Esophagus squamous epithelium (tissue), 5 donors: ENCODE data around the gene PPP1R12A. TPM values are rescaled to one million over a fixed set of nuclear protein-coding genes. Genes with fewer than 3 reads are reported as not detected.

Experiments
- DNase-seq: peaks from one replicate; lab custom pipeline; 2025; lab: John Stamatoyannopoulos, UW
- H3K27ac ChIP-seq, 4 donors: fragments of 200-600 bp; sonication (generic); one replicate each; pipeline ENCODE4 v1.5.1; 2016 to 2019; ENCODE audit warnings: mild to moderate bottlenecking in 1 of 4
- H3K27me3 ChIP-seq, 4 donors: fragments of 200-600 bp; sonication (generic); 1 replicate in 3 of 4; 2 replicates in 1 of 4; pipeline versions ENCODE4 v1.5.1 to v1.6.0; 2017 to 2021; ENCODE audit warnings: antibody characterized with exemption in 1 of 4
- H3K36me3 ChIP-seq, 3 donors: fragments of 200-600 bp; sonication (generic); one replicate each; pipeline ENCODE4 v1.5.1; 2016 to 2019
- H3K4me1 ChIP-seq, 3 donors: fragments of 200-600 bp; sonication (generic); one replicate each; pipeline ENCODE4 v1.5.1; 2017 to 2019
- H3K4me3 ChIP-seq, 4 donors: fragments of 200-600 bp; sonication (generic); 1 replicate in 3 of 4; 2 replicates in 1 of 4; pipeline ENCODE4 v1.5.1; 2016 to 2019; ENCODE audit warnings: mild to moderate bottlenecking in 2 of 4, moderate library complexity in 1 of 4
- H3K9me3 ChIP-seq, 3 donors: fragments of 200-600 bp; sonication (generic); one replicate each; pipeline ENCODE4 v1.5.1; 2016 to 2019
- CTCF ChIP-seq, 6 experiments: fragments of 450-650 bp in 4 of 6; fragments of 200-600 bp in 2 of 6; sonication (generic) in 2 of 6; IDR thresholded peaks; one replicate each; pipeline ENCODE4 v1.5.1; 2016 to 2019; ENCODE audit warnings: antibody characterized with exemption in 6 of 6, mild to moderate bottlenecking in 4 of 6, moderate library complexity in 4 of 6
- POLR2A ChIP-seq, 4 donors: fragments of 450-650 bp; IDR thresholded peaks; one replicate each; pipeline ENCODE4 v1.6.1; 2017; ENCODE audit warnings: antibody characterized with exemption in 4 of 4, mild to moderate bottlenecking in 4 of 4, moderate library complexity in 3 of 4
- WGBS, 2 donors: methylation state at CpG; one replicate each; pipeline ENCODE4 v1.1.5; 2018; 5-methylcytosine and 5-hydroxymethylcytosine counted together
- intact Hi-C: fragments of 100-400 bp; cut with DNase I; formaldehyde crosslinking; loops from one replicate; pipeline ENCODE4 v1.15.0; 2022
- total RNA-seq, 4 donors: library from RNA; depleted of rRNA; stranded (reverse); fragments of >200 nt; gene quantifications; one replicate each; pipeline ENCODE4 v1.1.0, GENCODE V29; 2016
- donor health status: DM: yes; HTN: yes; CAD: no.

Gene PPP1R12A
- total RNA-seq, 4 donors from 2014 or later, result 25.7 to 165 (median 60.8) TPM

GRCh38 chr12:79908366-79908765 lies 26.5 kb downstream of the PPP1R12A start:
- Histone ChIP-seq H3K36me3 (no peaks in the 10 kb centered on the region), H3K27me3 (no peaks in the 10 kb centered on the region), H3K27ac (peak overlapping the region in 3 of 4 donors; percentile 7 to 32 (median 10)), H3K4me3 (no peak overlapping the region), H3K9me3 (no peaks in the 10 kb centered on the region), H3K4me1 (peaks cover 0 to 64% (median 14%) of the 10 kb centered on the region in 3 donors)
- no peak for DNase-seq
- TF ChIP-seq CTCF (IDR thresholded peaks at IDR 0.05), result no peak
- TF ChIP-seq POLR2A (IDR thresholded peaks at IDR 0.05), result no peak
- intact Hi-C loops, result no loop called here

GRCh38 chr12:79901506-79901905 lies 33.4 kb downstream of the PPP1R12A start:
- peaks cover 0 to 54% (median 12%) of the 10 kb centered on the region in 3 donors for H3K4me1 ChIP-seq
- 69 to 90% methylated on average over 2 of the region's 2 CpGs for WGBS, 2 donors
- no peak overlapping the region for H3K4me3 ChIP-seq
- no peaks in the 10 kb centered on the region for H3K27me3 ChIP-seq
- no peaks in the 10 kb centered on the region for H3K9me3 ChIP-seq
- TF ChIP-seq POLR2A (IDR thresholded peaks at IDR 0.05) (no peak), CTCF (IDR thresholded peaks at IDR 0.05) (no peak)
- DNase-seq, result no peak
- H3K27ac ChIP-seq, result no peak overlapping the region
- intact Hi-C loops, result no loop called here
- H3K36me3 ChIP-seq, result no peaks in the 10 kb centered on the region

- WGBS, 2 donors, result 23 to 28% methylated on average over 2 of the region's 2 CpGs
- Histone ChIP-seq H3K9me3 (no peaks in the 10 kb centered on the region), H3K4me1 (peaks cover 0 to 49% (median 12%) of the 10 kb centered on the region in 3 donors), H3K4me3 (no peak overlapping the region), H3K27ac (no peak overlapping the region), H3K27me3 (no peaks in the 10 kb centered on the region), H3K36me3 (no peaks in the 10 kb centered on the region)
- intact Hi-C loops, result no loop called here
- no peak for DNase-seq
- TF ChIP-seq CTCF (IDR thresholded peaks at IDR 0.05) (no peak), POLR2A (IDR thresholded peaks at IDR 0.05) (no peak)
These were observed 33.9 kb downstream of the PPP1R12A start for GRCh38 chr12:79900951-79901350.

- TF ChIP-seq CTCF (IDR thresholded peaks at IDR 0.05) (no peak), POLR2A (IDR thresholded peaks at IDR 0.05) (no peak)
- 76 to 87% methylated on average over 2 of the region's 2 CpGs for WGBS, 2 donors
These were observed 34.7 kb downstream of the PPP1R12A start for GRCh38 chr12:79900199-79900598.

GRCh38 chr12:79897617-79898016 lies 37.3 kb downstream of the PPP1R12A start:
- DNase-seq, result no peak
- intact Hi-C loops, result no loop called here
- Histone ChIP-seq H3K4me1 (peaks cover 0 to 45% (median 7%) of the 10 kb centered on the region in 3 donors), H3K4me3 (no peak overlapping the region), H3K27me3 (no peaks in the 10 kb centered on the region), H3K27ac (no peak overlapping the region), H3K36me3 (no peaks in the 10 kb centered on the region), H3K9me3 (no peaks in the 10 kb centered on the region)
- TF ChIP-seq POLR2A (IDR thresholded peaks at IDR 0.05) (no peak), CTCF (IDR thresholded peaks at IDR 0.05) (no peak)
- 20 to 33% methylated on average over 1 of the region's 1 CpG for WGBS, 2 donors

More at GRCh38 chr12:79900199-79900598, 34.7 kb downstream of the PPP1R12A start:
- H3K9me3 ChIP-seq, result no peaks in the 10 kb centered on the region
- peaks cover 0 to 50% (median 12%) of the 10 kb centered on the region in 3 donors for H3K4me1 ChIP-seq
- no peaks in the 10 kb centered on the region for H3K36me3 ChIP-seq
- intact Hi-C loops, result no loop called here
- no peaks in the 10 kb centered on the region for H3K27me3 ChIP-seq
- DNase-seq, result no peak
- H3K4me3 ChIP-seq, result no peak overlapping the region
- no peak overlapping the region for H3K27ac ChIP-seq
